Uterus (tissue), 2 donors: ENCODE results near the gene PLXNC1.

Experiments
- CTCF ChIP-seq, 4 experiments: fragments of 200-600 bp in 2 of 4; fragments of 450-650 bp in 2 of 4; sonication (generic) in 2 of 4; IDR thresholded peaks; one replicate each; pipeline ENCODE4 v1.5.1; 2016 to 2019; ENCODE audit warnings: antibody characterized with exemption in 4 of 4, mild to moderate bottlenecking in 2 of 4, moderate library complexity in 1 of 4
- POLR2A ChIP-seq, 2 donors: fragments of 450-650 bp; IDR thresholded peaks; one replicate each; pipeline ENCODE4 v1.6.1; 2016; ENCODE audit warnings: antibody characterized with exemption in 2 of 2, mild to moderate bottlenecking in 1 of 2, moderate library complexity in 1 of 2

GRCh38 chr12:94198469-94198868, 50.1 kb downstream of the PLXNC1 start:
- TF ChIP-seq CTCF (IDR thresholded peaks at IDR 0.05): no peak
- TF ChIP-seq POLR2A (IDR thresholded peaks at IDR 0.05): no peak
